ENCODE results near the gene ALPG. TPM values are rescaled to one million over a fixed set of nuclear protein-coding genes. Genes with fewer than 3 reads are reported as not detected.

ALPG gene
- total RNA-seq, 1 experiment from 2014 or later: 1.2 TPM

- TF ChIP-seq USF1 (CRISPR knock-in tag; IDR thresholded peaks at IDR 0.05): no peak
Observed at GRCh38 chr2:232372231-232373208, 34.1 kb upstream of the ALPG start (continued).

DNA sequence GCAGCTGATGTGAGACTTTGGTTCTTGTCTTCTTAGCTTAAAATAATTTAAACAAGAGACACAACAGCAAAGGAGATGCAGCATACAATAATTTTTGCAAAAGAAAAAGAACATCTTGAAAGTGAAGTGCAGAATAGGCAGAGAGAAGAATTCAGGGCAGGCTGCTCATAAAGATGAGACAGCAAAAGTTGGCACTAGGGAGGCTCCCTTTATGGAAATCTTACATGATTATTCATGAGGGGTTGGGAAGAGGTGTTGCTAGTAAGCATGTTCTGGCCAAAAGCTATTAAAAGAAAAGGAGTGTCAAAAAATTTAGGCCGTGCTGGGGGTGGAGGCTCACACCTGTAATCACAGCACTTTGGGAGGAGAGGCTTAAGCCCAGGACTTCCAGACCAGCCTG is 32.3 kb upstream of the ALPG start:
- H3K27me3 Mint-ChIP-seq (ENCODE audit: low read depth): peaks cover 3% of the 10 kb centered on the region; the same call in 1 of the 2 replicates
- H3K9me3 Mint-ChIP-seq: no peaks in the 10 kb centered on the region
- TF ChIP-seq ZNF425 (CRISPR knock-in tag; conservative IDR thresholded peaks at IDR 0.05) (no peak), TEAD4 (CRISPR knock-in tag; IDR thresholded peaks at IDR 0.05) (no peak), ZNF281 (CRISPR knock-in tag; IDR thresholded peaks at IDR 0.05) (no peak), ARID4B (CRISPR knock-in tag; IDR thresholded peaks at IDR 0.05; ENCODE audit: borderline replicate concordance) (no peak)
- no peak for ATAC-seq
- no peaks in the 10 kb centered on the region for H3K36me3 Mint-ChIP-seq
- CTCF ChIA-PET: interaction anchor here (0.8 to 6.1 kb wide), 3 partner anchors 8 to 70 kb away, joined by 3 to 48 read pairs (median 5); no protein-coding TSS in a partner anchor
- H3K27ac Mint-ChIP-seq: no peak overlapping the region
- H3K4me3 Mint-ChIP-seq: no peak overlapping the region
- no peak for DNase-seq (ENCODE audit: low spot score)
- H3K4me1 Mint-ChIP-seq: peaks cover 21% of the 10 kb centered on the region
- POLR2A ChIA-PET: no interaction called here

- peak; percentile 9 for DNase-seq (ENCODE audit: low spot score)
- Mint-ChIP-seq H3K36me3 (no peaks in the 10 kb centered on the region), H3K4me1 (peaks cover 19% of the 10 kb centered on the region), H3K27me3 (ENCODE audit: low read depth) (peaks cover 3% of the 10 kb centered on the region; the same call in 1 of the 2 replicates), H3K4me3 (no peak overlapping the region), H3K27ac (peak overlapping the region; percentile 59), H3K9me3 (no peaks in the 10 kb centered on the region)
- CTCF ChIA-PET: interaction anchor here (0.8 to 6.1 kb wide), 11 partner anchors 8 to 523 kb away, joined by 3 to 48 read pairs (median 4); no protein-coding TSS in a partner anchor
- ATAC-seq: peak; percentile 20; the same call in 1 of the 2 replicates
- POLR2A ChIA-PET: no interaction called here
- TF ChIP-seq NFYB (CRISPR knock-in tag; conservative IDR thresholded peaks at IDR 0.05; ENCODE audit: low read depth): no peak
- TF ChIP-seq TP53 (CRISPR knock-in tag; IDR thresholded peaks at IDR 0.05): no peak
- no peak for TF ChIP-seq STAT6 (CRISPR knock-in tag; conservative IDR thresholded peaks at IDR 0.05; ENCODE audit: low read depth)
- TF ChIP-seq ZNF317 (CRISPR knock-in tag; IDR thresholded peaks at IDR 0.05; ENCODE audit: borderline replicate concordance, low read depth): no peak
- no peak for TF ChIP-seq ZNF671 (CRISPR knock-in tag; IDR thresholded peaks at IDR 0.05)
- TF ChIP-seq, protein P1, sequence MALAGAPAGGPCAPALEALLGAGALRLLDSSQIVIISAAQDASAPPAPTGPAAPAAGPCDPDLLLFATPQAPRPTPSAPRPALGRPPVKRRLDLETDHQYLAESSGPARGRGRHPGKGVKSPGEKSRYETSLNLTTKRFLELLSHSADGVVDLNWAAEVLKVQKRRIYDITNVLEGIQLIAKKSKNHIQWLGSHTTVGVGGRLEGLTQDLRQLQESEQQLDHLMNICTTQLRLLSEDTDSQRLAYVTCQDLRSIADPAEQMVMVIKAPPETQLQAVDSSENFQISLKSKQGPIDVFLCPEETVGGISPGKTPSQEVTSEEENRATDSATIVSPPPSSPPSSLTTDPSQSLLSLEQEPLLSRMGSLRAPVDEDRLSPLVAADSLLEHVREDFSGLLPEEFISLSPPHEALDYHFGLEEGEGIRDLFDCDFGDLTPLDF (CRISPR knock-in tag; IDR thresholded peaks at IDR 0.05): no peak
- no peak for TF ChIP-seq CREM (CRISPR knock-in tag; IDR thresholded peaks at IDR 0.05)
- TF ChIP-seq NFATC4 (CRISPR knock-in tag; IDR thresholded peaks at IDR 0.05): no peak
- TF ChIP-seq, protein P2, sequence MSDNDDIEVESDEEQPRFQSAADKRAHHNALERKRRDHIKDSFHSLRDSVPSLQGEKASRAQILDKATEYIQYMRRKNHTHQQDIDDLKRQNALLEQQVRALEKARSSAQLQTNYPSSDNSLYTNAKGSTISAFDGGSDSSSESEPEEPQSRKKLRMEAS (CRISPR knock-in tag; IDR thresholded peaks at IDR 0.05): no peak
- no peak for TF ChIP-seq ZNF396 (CRISPR knock-in tag; IDR thresholded peaks at IDR 0.05; ENCODE audit: borderline replicate concordance)
- no peak for TF ChIP-seq GRHL2 (CRISPR knock-in tag; IDR thresholded peaks at IDR 0.05; ENCODE audit: insufficient replicate concordance, severe bottlenecking)
Observed at GRCh38 chr2:232375164-232375563, 31.5 kb upstream of the ALPG start.

All from WTC11 (cell line).